GM21528 (cell line): ENCODE data around the gene FLT4.

Source experiments
- ATAC-seq: cut with Tn5 transposase; IDR thresholded peaks from one replicate; pipeline ENCODE4 v1.9.1; 2021; ENCODE audit warnings: mild to moderate bottlenecking, moderate library complexity; ENCODE audit not compliant: unreplicated experiment, low FRiP score

FLT4 gene

DNA sequence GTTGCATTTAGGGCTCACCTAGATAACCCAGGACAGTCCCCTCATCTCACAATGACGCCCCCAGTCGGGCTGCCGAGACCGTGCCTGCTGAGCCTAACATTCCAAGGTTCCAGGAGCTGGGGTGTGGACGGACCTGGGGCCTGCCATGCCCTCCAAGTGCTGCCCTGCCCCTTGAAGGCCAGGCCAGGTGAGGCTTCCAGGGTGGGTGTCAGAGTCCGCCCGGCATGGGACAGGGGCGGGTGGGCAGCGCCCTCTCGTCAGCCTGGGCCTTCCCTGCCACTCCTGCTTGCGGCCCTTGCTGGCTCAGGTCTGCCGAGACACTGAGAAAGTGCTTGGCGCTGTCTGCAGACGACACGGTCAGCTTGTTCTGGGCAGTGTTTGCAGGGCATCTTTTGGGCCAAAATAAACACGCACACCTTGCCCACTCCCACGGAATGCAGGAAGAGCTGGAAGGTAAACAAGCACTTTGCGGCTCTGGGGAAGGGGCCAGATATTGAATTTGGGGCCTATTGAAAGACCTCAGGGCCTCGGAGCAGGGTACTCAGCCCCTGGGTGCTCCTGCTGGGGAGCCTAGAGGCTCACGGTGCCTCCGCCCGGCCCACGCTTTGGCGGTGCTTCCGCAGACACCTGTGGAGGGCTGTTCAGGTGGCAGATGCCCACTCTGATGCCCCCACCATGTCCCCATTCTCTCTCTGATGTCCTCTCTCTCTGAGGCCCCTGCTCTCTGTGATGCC lies 53.9 kb downstream of the FLT4 start:
- no peak for ATAC-seq

DNA sequence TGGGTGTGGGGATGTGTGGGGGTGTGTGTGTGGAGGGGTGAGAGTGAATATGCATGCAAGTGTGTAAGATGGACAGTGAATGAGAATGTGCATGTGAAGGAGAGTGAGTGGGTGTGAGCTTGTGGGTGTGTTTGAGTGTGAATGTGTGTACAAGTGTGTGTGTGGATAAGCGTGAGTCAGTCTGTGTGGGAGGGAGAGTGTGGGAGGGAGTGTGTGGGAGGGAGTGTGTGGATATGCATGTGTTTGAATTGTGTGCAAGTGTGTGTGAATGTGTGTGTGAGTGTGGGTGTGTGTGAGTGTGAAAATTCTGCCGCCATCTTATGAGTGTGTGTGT lies 54.4 kb downstream of the FLT4 start:
- no peak for ATAC-seq

GRCh38 chr5:180594311-180595045 lies 54.9 kb downstream of the FLT4 start:
- ATAC-seq, result no peak

GRCh38 chr5:180593446-180594206 lies 55.8 kb downstream of the FLT4 start:
- ATAC-seq, result no peak

DNA sequence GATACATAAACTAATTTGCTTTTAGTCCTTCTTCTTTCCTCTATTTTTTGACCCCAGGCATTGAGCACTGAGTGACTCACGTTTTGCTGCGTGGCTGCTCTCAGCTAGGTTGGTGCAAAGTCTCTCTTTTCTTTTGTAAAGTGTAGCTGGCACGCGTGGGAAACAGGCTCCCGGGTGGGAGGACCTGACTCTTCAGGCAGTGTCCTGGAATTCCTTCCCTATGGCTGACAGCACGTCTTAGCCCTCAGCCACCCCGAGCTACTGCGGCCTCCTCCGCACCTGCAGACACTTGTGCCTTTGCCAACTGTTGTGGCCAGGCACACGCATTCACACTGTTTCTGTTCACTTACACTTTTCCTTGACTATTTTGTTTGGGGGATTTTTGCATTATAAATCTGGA lies 57.2 kb downstream of the FLT4 start:
- no peak for ATAC-seq

GRCh38 chr5:180591311-180591887 lies 58.0 kb downstream of the FLT4 start, which contains the start of gene SCGB3A1:
TSS of gene SCGB3A1 (minus strand) at chr5:180591499. CDS start at chr5:180591462, 37 bp downstream.
- no peak for ATAC-seq

DNA sequence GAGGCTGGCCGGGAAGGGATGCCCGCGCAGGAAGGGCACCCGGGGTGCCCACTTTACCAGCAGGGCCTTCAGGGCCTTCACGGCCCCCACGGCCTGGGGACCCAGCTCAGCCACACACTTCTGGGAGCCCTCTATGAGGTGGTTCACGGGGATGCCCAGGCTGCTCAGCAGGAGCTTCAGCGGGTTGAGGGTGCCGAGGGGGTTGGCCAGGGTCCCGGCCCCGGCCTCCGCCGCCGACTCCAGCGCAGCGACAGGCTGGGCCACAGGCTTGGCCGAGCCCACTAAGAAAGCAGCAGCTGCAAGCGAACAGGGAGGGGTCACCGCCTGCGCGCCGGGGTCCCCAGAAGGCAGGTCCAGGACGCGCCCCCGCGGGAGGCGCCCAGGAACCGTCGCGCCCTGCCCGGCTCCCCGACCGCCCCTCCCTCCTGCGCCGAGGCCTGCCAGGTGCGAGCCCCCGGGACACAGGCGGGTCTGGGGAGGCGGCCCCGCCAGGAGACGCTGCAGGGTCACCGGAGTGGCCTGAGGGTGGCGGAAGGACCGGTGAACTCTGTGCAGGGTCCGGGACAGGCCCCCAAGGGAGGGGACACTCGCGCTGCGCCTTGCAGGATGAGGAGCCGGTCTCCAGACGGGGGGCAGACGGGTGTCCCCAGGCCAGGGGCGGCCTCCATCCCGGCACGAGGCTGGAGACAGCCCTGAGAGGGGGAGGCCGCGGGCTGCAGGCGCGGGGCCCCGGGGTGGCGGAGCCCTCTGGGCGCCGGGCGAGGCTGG lies 58.7 kb downstream of the FLT4 start:
- ATAC-seq, result no peak

DNA sequence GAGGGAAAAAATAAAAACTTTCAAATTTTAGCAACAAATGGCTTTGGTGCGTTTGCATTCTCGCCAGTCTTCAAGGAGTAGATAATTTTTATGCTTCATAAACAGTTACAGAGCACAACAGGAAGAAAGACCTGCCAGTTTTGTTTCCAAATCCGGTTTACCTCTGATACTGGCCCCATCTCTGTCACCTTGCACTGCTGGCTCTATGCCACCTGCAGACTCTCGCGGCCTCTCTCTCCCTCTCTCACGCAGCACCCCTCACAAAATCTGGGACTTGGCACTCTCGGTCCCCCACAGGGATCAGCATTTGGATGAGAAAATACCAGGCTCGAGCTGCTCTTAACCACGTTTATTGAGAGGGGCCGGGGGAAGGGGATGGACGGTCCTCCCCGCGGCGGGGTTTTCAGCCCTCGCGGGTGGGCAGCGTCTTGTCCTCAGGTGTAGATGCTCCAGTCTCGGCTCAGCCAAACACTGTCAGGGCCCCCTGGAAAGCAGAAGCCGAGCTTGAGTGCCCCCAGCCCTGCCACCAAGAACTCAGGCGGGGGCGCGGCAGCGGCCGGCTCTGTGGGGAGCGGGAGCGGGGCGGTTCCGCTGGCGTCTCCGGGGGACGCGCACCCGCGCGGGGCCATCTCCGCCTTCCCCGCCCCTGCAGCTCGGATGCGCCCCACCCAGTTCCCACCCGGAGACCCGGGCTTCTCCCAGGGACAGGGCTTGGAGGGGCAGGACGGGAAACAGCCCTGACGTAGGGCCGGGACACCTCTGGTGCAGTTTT lies 59.4 kb downstream of the FLT4 start:
- no peak for ATAC-seq

DNA sequence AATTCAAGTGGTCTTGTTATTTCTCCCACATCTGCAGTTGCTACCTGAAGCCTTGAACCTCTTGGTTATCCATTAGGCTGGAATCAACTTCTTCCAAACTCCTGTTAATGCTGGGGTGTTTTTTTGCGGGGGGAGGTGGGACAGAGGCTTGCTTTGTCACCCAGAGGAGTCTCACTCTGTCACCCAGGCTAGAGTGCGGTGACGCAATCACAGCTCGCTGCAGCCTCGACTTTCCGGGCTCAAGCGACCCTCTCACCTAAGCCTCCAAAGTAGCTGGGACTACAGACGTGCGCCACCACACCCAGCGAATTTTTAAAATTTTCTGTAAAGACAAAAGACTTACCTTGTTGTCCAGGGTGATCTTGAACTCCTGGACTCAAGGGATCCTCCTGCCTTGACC lies 62.5 kb downstream of the FLT4 start:
- ATAC-seq, result no peak

DNA sequence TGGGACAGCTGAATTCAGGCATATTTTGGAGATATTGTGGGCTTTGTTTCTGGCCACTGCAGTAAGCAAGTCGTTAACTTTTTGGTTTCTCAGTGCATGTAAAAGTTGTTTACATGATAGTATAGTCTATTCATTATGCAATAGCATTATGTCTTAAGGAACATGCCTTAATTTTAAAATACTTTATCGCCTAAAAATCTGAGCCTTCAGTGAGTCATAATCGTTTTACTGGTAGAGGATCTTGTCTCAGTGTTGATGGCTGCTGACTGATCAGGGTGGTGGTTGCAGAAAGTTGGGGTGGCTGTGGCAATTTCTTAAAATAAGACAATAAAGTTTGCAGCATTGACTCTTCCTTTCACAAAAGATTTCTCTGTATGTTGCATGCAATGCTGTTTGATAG lies 63.2 kb downstream of the FLT4 start:
- no peak for ATAC-seq

DNA sequence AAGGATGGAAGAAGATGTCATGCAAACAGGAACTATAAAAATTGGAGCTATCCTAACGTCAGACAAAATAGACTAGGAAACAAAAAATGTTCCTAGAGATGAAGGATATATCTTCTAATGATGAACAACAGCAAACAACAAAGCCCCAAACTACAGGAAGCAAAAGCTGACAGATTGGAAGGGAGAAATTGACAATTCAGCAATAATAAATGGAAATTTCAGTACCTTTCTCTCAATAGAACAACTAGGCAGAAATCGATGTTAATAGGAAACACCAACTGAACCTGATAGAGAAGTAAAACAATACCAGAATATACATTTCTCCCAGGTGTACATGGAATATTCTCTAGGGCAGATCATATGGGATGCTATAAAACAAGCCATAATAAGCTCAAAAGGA lies 65.7 kb downstream of the FLT4 start:
- ATAC-seq, result no peak

DNA sequence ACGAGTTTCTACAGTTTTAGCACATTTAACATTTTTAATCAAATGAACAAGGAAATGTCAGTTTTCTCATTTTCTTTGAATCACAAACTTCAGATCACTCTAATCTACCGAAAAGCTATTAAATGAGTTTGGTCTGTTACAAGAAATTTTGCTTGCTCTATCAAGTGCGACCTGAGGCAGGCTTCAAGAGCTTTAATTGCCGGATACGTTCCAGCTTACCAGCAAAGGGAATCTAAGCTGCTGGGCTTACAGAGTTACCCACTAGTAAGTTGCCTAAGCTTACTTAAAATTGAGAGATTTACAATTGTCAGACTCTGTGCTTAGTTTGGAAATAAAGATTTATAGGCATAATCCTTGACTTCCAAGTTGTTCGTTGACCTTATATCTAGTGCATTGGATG lies 68.7 kb downstream of the FLT4 start:
- no peak for ATAC-seq

DNA sequence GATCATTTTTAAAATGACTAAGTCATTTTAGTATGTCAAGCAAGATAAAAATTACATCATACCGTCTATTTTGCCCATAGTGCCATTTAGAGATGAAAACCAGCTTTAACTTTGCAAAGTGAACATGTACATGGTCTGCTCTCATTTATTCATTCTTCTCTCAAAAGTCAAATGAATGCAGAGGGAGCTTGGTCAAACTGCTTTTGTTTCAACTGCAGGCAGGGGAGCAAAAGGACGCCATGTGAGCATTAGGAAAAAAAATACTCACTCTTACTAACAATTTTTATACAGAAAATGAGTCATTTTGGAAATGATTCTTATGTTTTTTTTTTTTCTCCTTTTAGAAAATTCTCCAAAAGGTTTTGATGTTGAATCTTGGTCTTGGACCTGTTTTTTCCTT lies 73.8 kb downstream of the FLT4 start:
- ATAC-seq, result no peak

DNA sequence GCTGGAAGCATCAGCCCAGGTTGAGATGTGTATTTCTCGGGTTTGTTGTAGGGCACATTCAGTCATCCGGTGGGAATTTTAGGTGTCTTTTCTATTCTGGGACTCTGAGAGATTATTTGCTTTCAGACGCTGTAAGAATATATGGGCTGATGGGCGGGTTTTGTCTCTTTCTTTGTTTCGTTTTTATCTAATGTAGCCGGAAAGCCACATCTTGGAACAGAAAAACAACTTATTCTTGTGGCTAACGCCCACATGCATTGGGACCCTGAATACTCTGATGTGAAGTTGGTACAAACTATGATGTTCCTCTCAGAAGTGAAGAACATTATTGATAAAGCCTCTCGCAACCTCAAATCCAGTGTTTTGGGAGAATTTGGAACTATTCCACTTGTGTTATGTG lies 80.5 kb downstream of the FLT4 start:
- ATAC-seq, result no peak

GRCh38 chr5:180563994-180564393 lies 85.4 kb downstream of the FLT4 start:
- ATAC-seq, result no peak

GRCh38 chr5:180558232-180558631 lies 91.2 kb downstream of the FLT4 start:
- no peak for ATAC-seq

GRCh38 chr5:180557217-180557809 lies 92.1 kb downstream of the FLT4 start:
- no peak for ATAC-seq

DNA sequence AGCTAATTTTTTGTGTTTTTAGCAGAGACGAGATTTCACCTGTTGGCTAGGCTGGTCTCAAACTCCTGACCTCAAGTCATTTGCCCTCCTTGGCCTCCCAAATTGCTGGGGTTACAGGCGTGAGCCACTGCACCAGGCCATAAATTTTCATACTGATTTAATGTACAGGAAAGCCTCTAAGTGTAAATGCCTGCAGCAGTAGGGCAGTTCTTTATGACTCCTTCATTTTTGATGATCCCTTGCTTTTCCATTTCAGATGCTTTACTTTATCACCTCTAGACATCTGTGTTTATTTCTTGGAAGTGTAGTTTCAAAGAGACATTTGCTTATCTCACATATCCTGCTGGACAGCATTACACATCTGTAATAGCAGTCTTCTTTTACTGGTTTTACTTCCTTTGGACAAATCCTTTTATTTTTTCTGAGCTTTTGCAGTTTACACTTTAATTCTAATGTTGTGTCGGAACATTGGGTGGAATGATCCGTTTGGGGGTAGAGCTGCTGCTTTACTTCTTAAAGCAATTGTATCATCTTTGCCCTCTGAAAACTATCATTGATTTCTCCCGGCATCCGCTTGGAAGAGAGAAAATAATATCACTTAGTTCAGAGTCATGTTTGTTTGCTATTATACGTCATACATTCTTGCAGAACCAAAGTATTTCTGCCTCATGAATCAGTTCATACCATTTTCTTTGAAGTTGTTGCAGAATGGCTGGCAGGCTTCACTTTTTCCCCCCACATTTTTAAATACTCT lies 94.1 kb downstream of the FLT4 start:
- no peak for ATAC-seq

GRCh38 chr5:180553530-180553929 lies 95.9 kb downstream of the FLT4 start:
- no peak for ATAC-seq
